ENCODE data around the gene WDR45B.

Gene WDR45B

DNA sequence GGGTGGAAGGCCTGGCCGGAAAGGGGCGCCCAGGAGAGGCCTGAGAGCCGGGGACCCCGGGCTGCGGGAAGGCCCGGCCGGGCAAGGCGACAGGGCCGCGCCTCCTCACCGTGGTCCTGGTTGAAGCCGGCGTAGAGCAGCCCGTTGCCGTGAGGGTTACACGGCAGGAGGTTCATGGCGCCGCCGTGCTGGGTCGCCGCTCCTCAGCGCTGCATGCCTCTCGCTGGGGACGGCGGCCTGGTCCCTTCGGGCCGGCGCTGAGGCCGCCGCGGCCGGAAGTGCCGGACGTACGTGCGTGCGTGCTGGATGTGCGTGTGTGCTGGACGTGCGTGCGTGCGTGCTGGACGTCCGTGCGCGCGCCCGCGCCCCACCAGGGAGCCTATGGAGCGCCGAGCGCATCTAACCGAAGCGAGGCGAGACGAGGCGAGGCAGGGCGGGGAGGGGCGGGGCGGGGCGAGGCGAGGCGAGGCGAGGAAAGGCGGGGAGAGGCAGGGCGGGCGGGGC, at the start of gene WDR45B:
Gene WDR45B, minus strand, starts transcription at position 280 of the 504 bp plus-strand sequence. Its CDS starts 104 bp downstream, at position 176.
- DNase-seq = peak; percentile 90 to 93

DNA sequence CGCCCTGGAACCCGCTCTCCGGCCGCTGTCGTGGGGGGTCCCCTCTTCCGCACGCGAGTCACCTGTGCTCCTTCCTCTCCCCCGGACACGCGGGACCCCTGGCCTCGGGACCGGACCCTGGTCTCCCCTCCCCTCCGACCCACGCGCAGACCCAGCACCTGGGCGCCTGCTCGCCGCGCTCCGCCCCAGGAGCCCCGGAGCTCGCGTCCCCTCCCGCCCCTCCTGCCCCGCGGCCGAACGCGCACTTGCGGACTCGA, 49.5 kb upstream of the WDR45B start:
- no peak for DNase-seq

GRCh38 chr17:82696916-82697807, 48.9 kb upstream of the WDR45B start:
- DNase-seq = no peak

DNA sequence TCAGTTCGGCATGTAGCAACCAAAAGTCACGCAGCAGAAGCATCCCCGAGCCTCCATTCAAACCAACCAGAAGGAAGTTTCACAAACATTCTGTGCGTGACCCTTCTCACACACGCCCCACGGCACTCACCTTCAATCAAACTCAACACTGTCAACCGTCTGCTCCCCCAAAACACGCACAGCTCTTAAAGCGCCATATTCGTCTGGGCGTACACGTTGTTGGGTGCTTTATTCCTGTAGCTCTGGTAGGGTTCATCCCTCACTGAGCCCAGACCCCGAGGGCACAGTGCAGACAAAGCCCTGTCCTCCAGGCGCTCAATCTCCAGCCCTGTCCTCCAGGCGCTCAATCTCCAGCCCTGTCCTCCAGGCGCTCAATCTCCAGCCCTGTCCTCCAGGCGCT, 48.0 kb upstream of the WDR45B start:
- no peak for DNase-seq

GRCh38 chr17:82694647-82695046, 46.4 kb upstream of the WDR45B start:
- no peak for DNase-seq

DNA sequence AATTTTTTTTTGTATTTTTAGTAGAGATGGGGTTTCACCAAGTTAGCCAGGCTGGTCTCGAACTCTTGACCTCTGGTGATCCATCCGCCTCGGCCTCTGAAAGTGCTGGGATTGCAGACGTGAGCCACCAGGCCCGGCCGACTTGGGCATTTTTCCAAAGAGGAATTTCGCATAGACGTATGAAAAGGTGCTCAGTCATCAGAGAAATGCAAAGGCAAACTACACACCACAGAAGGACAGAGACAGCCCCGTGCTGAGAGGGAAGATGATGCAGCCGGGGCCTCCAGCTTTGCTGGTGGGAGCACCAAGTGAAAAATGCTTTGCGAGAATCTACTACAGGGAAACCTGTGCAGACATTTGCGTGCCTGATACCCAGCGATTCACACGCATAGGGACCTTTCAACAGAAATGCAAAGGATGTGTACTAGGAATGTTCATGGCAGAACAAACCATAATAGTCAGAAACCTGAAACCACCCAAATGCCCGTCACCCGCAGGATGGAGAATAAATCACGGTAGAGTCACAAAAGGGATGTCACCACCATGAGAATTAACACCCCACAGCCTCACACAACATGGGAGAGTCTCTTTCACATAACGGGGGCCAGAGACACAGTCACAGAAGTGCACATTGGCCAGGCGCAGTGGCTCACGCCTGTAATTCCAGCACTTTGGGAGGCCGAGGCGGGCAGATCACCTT, 45.1 kb upstream of the WDR45B start:
- DNase-seq = no peak

DNA sequence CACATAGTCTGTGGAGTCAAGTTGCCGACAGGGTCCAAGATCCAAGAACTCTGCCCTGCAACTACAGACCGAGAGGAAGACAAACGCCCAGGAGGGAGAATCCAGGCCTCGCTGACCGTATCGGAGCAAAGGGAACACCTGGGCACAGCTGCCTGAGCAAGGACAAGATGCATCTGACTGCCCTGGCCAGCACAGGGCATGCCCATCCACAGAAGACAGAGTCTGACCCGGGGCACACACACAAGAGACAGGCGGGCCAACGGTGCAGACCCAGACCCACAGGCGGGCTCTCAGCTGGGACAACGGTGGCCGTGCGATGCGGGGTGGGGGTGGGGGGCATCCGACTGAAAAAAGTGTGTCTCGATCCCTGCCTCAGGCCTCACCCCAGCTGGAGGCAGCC, 44.0 kb upstream of the WDR45B start:
- no peak for DNase-seq

DNA sequence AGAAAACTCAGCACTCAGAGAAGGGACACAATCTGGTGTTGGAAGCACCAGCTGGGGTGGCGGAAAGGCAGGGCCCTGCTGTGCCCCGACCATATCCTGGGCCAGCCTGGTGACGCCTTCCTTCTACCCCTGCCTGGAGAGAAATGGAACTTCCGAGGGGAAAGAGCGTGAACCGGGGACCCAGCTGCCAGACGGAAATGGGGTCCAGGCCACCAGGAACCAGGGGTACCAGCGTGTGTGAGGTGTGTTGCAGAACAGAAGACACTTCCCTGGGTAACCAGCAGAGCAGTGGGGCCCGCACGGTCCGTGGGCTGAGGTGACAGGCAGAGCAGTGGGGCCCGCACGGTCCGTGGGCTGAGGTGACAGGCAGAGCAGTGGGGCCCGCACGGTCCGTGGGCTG, 43.5 kb upstream of the WDR45B start:
- DNase-seq = no peak

DNA sequence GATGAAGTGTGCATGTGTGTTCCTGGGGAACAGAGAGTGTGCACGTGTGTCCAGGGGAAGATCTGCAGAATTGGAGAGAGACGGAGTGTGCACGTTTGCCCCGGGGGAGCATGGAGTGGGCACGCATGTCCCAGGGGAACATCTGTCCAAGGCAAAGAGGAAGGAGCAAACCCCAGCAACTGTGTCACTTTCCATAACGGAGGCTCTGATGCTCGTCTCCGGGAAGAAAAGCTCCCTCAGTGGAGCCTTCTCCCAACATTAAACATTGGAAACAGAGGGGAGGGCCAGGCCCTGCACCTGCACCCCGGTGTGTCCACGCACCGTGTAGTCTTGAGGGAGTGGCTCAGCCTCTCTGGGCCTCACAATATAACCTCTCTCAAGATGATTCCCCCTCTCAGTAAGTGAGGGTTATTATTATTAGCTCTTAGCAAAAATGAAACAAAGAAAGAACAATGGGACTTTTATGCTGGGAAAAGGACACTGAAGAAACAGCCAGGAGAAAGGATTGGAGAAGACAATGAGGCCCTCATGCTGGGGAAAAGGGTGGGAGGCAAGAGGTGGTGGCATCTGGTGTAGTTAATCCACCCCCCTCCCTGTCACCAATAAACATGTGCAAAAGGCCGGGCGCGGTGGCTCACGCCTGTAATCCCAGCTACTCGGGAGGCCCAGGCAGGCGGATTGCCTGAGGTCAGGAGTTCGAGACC, 42.7 kb upstream of the WDR45B start:
- DNase-seq = no peak

- DNase-seq = no peak
Observed at GRCh38 chr17:82689077-82689476, 40.8 kb upstream of the WDR45B start.

DNA sequence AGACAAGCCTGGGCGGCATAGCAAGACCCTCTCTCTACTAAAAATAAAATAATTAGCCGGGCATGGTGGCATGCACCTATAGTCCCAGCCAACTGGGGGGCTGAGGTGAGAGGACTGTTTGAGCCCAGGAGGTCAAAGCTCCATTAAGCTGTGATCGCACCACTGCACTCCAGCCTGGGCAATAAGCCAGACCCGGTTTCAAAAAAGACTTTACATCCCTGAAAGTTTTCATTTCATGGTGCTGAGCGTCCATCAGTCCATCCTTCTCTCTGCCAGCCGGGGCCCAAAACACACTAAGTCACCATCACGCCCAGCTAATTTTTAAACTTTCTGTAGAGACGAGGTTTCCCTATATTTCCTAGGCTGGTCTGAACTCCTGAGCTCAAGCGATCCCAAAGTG, 39.6 kb upstream of the WDR45B start:
- no peak for DNase-seq

DNA sequence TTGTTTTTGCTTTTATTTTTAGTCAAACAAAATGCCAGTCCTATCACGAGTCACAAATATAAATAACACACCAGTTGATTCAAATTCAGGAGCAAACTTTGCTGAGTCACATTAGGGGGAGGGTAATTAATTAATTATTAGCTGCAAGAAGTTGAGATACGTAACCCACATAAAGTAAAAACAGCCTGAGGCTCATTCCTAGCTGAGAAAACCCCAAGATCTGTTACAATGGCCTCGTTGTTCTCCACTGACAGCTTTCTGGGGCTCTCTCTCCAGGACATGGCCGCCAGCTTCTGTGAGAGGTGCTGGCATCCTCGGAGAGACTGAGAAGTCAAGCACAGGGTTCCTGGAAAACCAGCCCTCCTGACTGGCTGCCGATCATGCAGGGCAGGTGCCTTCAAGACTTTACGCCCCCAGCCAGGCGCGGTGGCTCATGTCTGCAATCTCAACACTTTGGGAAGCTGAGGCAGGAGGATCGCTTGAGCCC, 39.2 kb upstream of the WDR45B start:
- no peak for DNase-seq

DNA sequence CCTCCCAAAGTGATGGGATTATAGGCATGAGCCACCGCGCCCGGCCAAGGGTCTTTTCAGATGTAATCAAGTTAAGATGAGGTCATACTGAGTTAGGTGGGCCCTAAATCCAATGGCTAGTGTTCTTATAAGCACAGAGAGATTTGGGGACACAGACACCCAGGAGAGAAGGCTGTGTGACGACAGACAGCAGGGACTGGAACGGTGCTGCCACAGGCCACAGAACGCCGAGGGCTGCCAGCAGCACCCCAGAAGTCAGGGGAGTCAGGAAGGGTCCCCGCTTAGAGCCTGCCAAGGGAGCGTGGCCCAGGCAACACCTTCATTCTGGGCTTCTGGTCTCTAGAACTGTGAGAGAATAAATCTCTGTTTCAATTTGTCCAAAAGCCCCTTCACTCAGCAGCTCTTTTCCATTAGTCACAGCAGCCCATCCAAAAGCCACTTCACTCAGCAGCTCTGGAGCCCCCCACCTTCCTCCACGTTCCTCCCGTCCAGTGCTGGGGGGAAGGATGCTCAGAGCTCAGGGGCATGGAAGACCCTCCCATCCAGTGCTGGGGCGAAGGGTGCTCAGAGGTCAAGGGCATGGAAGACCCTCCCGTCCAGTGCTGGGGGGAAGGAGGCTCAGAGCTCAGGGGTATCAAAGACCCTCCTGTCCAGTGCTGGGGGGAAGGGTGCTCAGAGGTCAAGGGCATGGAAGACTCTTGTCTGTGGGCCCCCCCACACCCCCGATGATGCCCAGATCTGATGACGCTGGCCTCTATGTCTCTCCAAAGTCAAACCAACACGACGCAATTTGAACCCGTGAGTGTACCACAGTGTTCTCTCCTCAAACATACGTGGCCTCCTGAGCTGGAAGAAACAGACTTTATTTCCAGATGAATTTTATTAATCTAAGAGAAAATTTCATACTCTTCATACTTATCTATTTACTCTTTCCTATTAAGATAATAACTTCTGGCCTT, 38.4 kb upstream of the WDR45B start:
- DNase-seq = no peak

GRCh38 chr17:82685291-82685690, 37.0 kb upstream of the WDR45B start:
- no peak for DNase-seq

DNA sequence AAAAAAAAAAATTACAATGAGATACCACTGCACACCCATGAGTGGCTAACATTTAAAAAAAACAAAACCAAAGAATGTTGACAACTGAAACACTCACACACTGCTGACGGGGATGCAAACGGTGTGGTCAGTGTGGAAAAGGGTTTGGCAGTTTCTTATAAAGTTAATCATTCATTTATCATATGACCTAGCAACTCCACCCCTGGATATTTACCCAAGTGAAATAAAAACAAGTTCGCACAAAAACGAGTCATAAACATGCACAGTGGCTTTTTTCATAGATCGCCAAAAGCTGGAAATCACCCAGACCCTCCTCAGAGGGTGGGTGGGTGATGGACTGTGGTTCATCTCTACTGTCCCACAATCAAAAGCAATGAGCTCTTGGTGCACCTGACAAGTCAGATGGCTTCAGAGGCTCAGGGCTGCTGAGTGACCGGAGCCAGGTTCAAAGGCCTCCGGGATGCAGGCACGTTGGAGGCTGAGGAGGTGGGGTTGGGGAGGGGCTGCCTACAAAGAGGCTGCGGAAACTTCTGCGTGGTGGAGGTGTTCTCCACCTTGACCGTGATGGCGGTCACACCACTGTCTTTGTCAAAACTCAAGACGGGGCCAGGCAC, 36.1 kb upstream of the WDR45B start:
- DNase-seq = no peak

DNA sequence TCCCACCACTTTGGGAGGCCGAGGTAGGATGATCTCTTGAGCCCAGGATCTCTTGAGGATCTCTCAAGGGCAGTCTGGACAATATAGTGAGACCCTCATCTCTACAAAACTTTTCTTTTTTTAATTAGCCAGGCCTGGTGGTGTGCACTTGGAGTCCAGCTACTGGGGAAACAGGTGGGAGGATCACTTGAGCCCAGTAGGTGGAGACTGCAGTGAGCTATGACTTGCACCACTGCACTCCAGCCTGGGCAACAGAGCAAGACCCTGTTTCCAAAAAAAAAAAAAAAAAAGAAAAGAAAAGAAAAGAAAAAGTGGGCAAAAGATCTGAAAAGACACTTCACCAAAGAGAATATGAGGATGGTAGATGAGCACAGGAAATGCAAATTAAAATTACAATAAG, 35.3 kb upstream of the WDR45B start:
- DNase-seq = no peak

DNA sequence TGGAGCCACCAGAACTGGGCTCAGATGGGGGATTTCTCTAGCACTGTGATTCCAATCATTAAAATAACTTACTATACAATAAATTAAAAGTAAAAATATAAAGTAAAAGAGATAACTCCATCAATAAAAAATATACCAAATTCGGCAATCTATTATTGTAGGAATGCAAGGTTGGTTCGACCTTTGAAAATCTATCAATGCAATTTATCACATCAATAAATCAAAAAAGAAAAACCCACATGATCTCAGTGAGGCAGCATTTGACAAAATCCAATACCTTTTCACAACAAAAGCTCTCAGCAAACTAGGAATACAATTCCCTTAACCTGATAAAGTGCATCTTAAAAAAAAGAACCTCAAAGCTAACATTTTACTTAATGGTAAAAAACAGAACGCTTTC, 33.3 kb upstream of the WDR45B start:
- DNase-seq = no peak

GRCh38 chr17:82679586-82680465, 31.6 kb upstream of the WDR45B start:
- no peak for DNase-seq

DNA sequence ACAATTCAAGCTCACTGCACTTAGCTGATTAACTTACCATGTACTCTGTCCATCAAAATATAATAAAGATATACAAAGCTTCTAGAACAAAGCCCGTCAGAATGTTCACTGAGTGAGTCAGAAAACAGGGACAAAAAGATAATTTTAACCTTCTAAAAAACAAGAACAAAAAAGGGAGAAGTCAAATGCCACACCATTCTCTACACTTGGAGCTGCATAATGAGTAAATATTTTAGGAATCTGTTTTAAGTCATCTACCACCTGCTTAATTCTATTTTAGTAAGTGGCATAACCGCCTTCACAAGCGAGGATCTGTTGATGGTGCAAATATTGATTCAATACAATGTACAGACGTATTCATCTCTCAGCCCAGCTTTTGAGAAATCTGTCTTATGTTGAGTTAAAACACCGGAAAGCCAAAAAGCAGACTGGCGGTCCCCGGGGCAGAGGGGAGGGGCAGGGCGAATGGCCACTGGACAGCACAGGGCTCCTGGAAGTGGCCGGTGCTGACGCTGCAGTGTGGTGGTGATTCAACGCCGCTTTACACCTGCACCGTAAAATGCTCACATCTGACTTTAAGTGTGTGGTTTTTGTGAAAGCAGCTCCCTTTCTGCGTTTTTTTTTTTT, 30.1 kb upstream of the WDR45B start:
- DNase-seq = no peak

GRCh38 chr17:82677353-82677925, 29.2 kb upstream of the WDR45B start:
- DNase-seq = no peak
